Activated CD8-positive, alpha-beta memory T cell treated with anti-CD3 and anti-CD28 coated beads for 1 hour (primary cell): Measurements from ENCODE around the gene ZNF530.

ENCODE experiments used
- DNase-seq, 2 donors: peaks; one replicate each; pipeline ENCODE4 v3.0.0-alpha.2; 2020; ENCODE audit warnings: low read depth in 1 of 2; ENCODE audit errors: extremely low read depth in 1 of 2

ZNF530 gene

GRCh38 chr19:57613941-57614743 lies 14.5 kb downstream of the ZNF530 start, which contains the start of gene ZNF134:
ZNF134 (plus strand) TSS chr19:57614242; CDS start chr19:57619469, 5,227 bp downstream.
- DNase-seq, result peak; percentile 70 to 82

- no peak for DNase-seq
These were observed 15.7 kb downstream of the ZNF530 start for GRCh38 chr19:57615346-57615745.

GRCh38 chr19:57620673-57621348 lies 21.1 kb downstream of the ZNF530 start:
- DNase-seq, result no peak

- DNase-seq, result no peak
These were observed 23.4 kb downstream of the ZNF530 start for GRCh38 chr19:57623091-57623490.

GRCh38 chr19:57632987-57633831 lies 33.5 kb downstream of the ZNF530 start, which contains the start of gene ZNF211:
ZNF211 (plus strand) TSS chr19:57633168; CDS start chr19:57633347, 179 bp downstream.
- peak; percentile 67 to 71 for DNase-seq

- DNase-seq, result no peak
These were observed 34.1 kb downstream of the ZNF530 start for GRCh38 chr19:57633832-57634131.

GRCh38 chr19:57637379-57637778 lies 37.7 kb downstream of the ZNF530 start:
- no peak for DNase-seq

GRCh38 chr19:57641715-57642234 lies 42.1 kb downstream of the ZNF530 start:
- DNase-seq, result no peak

- DNase-seq, result no peak
These were observed 42.8 kb downstream of the ZNF530 start for GRCh38 chr19:57642396-57643046.

GRCh38 chr19:57643734-57644133 lies 44.0 kb downstream of the ZNF530 start:
- DNase-seq, result no peak

- DNase-seq, result no peak
These were observed 48.8 kb downstream of the ZNF530 start for GRCh38 chr19:57648331-57649003.

- no peak for DNase-seq
These were observed 51.9 kb downstream of the ZNF530 start for GRCh38 chr19:57651654-57651996.

- DNase-seq, result no peak
These were observed 54.0 kb downstream of the ZNF530 start for GRCh38 chr19:57653689-57654088.

- no peak for DNase-seq
These were observed 55.8 kb downstream of the ZNF530 start for GRCh38 chr19:57655443-57655842.

GRCh38 chr19:57656346-57656745 lies 56.7 kb downstream of the ZNF530 start:
- no peak for DNase-seq
